Left ventricle myocardium inferior (tissue), 1 donor: ENCODE results near the gene ZNF280C. TPM values are rescaled to one million over a fixed set of nuclear protein-coding genes. Genes with fewer than 3 reads are reported as not detected.

ENCODE experiments used
- DNase-seq: peaks from one replicate; pipeline ENCODE4 v3.0.0-alpha.2; 2020
- H3K27ac ChIP-seq: fragments of 200-600 bp; replicated peaks from 2 replicates; pipeline ENCODE4 v1.8.0; 2021
- H3K27me3 ChIP-seq: fragments of 200-600 bp; 2 replicates; pipeline ENCODE4 v1.8.0; 2021; ENCODE audit warnings: low read depth
- H3K36me3 ChIP-seq: fragments of 200-600 bp; 2 replicates; pipeline ENCODE4 v1.8.0; 2021
- H3K4me1 ChIP-seq: fragments of 200-600 bp; 2 replicates; pipeline ENCODE4 v1.8.0; 2021
- H3K4me3 ChIP-seq: fragments of 200-600 bp; 2 replicates; pipeline ENCODE4 v1.8.0; 2021; ENCODE audit warnings: mild to moderate bottlenecking, moderate library complexity
- H3K9me3 ChIP-seq: fragments of 200-600 bp; replicated peaks from 2 replicates; pipeline ENCODE4 v1.8.0; 2021
- CTCF ChIP-seq: fragments of 200-600 bp; IDR thresholded peaks from 2 replicates; pipeline ENCODE4 v1.8.0; 2021; ENCODE audit warnings: antibody characterized with exemption, mild to moderate bottlenecking, borderline replicate concordance
- intact Hi-C: fragments of 100-400 bp; cut with micrococcal nuclease; formaldehyde crosslinking; loops from one replicate; pipeline ENCODE4 v1.11.0; 2022
- total RNA-seq: library from RNA; stranded (reverse); fragmentation: NEBNext Ultra II Directional; extraction: Animal tissue kit (Norgen Biotek cat#: 25700); gene quantifications from one replicate; pipeline ENCODE4 v1.2.1, GENCODE V29; 2021
- donor health status: DM: no; HTN: yes; CAD: no; lungs with severe emphysema.

ZNF280C gene
- total RNA-seq, 1 donor from 2014 or later = 1.5 TPM

- no peak for DNase-seq
- Histone ChIP-seq H3K27ac (no peak overlapping the region), H3K4me3 (no peak overlapping the region), H3K36me3 (no peaks in the 10 kb centered on the region), H3K27me3 (no peaks in the 10 kb centered on the region), H3K9me3 (no peaks in the 10 kb centered on the region), H3K4me1 (peaks cover 29% of the 10 kb centered on the region)
- no peak for TF ChIP-seq CTCF
- intact Hi-C loops = no loop called here
These were observed 91.8 kb downstream of the ZNF280C start for GRCh38 chrX:130176942-130177341.

DNA sequence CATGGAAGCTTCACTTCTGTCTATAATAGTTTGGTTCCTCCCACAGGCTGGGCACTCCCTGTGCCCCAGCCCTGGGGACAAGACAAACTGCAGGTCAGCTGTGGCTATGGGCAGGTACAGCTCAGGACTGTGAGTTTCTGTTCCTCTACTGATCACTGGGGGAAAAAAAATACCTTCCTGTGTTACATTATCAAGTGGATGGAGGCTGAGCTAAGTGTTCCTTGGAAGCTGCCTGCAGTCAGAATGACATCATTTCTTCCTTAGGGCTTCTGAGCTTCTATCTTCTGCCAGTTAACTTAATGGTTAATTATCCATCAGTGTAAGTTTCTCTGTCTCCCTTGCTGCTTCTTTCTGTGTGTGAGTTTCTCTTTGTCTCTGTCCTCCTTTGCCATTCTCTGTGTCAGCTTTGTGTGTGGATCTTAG, 92.3 kb downstream of the ZNF280C start:
- intact Hi-C loops = no loop called here
- no peak overlapping the region for H3K4me3 ChIP-seq
- H3K27ac ChIP-seq = no peak overlapping the region
- no peaks in the 10 kb centered on the region for H3K36me3 ChIP-seq
- H3K27me3 ChIP-seq = no peaks in the 10 kb centered on the region
- H3K4me1 ChIP-seq = peaks cover 31% of the 10 kb centered on the region
- TF ChIP-seq CTCF = no peak
- H3K9me3 ChIP-seq = no peaks in the 10 kb centered on the region
- DNase-seq = no peak

- Histone ChIP-seq H3K27me3 (no peaks in the 10 kb centered on the region), H3K4me1 (peaks cover 31% of the 10 kb centered on the region), H3K9me3 (no peaks in the 10 kb centered on the region), H3K36me3 (no peaks in the 10 kb centered on the region), H3K27ac (peak overlapping the region; percentile 76), H3K4me3 (no peak overlapping the region)
- no peak for DNase-seq
- TF ChIP-seq CTCF = no peak
- intact Hi-C loops = no loop called here
These were observed 93.8 kb downstream of the ZNF280C start for GRCh38 chrX:130174937-130175336.

GRCh38 chrX:130174045-130174704, 94.5 kb downstream of the ZNF280C start:
- Histone ChIP-seq H3K27ac (peak overlapping the region; percentile 76), H3K4me1 (peaks cover 31% of the 10 kb centered on the region), H3K36me3 (no peaks in the 10 kb centered on the region), H3K4me3 (no peak overlapping the region), H3K9me3 (no peaks in the 10 kb centered on the region), H3K27me3 (no peaks in the 10 kb centered on the region)
- peak; percentile 15 for DNase-seq
- intact Hi-C loops = no loop called here
- TF ChIP-seq CTCF = no peak

DNA sequence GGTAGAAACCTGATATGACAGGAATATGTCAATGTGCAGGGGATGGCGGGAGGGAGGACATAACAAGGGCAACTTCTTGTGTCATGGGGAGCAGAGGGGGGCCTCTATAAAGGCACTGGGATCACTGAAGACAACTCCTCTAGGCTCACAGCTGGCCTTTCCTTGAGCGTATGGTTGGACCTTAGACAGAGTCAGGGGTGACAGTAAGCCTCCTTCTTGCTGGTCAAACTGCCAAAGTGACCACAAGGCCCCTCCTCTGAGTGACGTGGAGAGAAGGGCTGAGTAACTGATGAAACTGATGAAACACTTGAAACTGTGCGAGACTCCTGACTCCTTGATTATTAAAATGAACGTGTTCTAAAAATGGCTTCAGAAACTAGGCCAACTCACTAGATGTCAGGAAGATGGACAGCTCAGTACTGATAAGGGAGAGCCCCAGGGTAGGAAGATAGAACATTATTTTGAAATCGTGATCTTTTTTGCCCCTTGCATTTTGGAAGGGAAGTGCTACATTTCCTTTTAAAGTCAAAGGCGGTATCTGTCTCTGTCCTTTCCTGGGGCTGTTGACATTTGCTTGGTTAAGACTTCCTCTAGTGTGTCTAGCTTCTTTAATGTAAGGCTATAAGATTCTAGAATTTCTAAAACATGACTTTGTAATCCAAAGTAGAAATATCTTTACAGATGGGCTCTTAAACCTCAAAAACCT, 95.4 kb downstream of the ZNF280C start:
- intact Hi-C loops = no loop called here
- Histone ChIP-seq H3K9me3 (no peaks in the 10 kb centered on the region), H3K27me3 (no peaks in the 10 kb centered on the region), H3K4me3 (no peak overlapping the region), H3K36me3 (no peaks in the 10 kb centered on the region), H3K4me1 (peaks cover 31% of the 10 kb centered on the region), H3K27ac (peak overlapping the region; percentile 76)
- DNase-seq = peak; percentile 33
- TF ChIP-seq CTCF = no peak
